Thyroid gland (tissue), 4 donors: Measurements from ENCODE around the gene DLG1. TPM values are rescaled to one million over a fixed set of nuclear protein-coding genes. Genes with fewer than 3 reads are reported as not detected.
"Not testable (repeated sequence)": the region's sequence is repeated elsewhere in the genome, so short reads cannot be mapped to it uniquely, and the experiment has no call there.

Experiments used
- DNase-seq, 2 donors: peaks; one replicate each; pipeline ENCODE4 v3.0.0-alpha.2; 2019
- H3K27ac ChIP-seq, 3 donors: fragments of 200-600 bp; sonication (generic); 1 replicate in 2 of 3; 2 replicates in 1 of 3; pipeline ENCODE4 v1.5.1; 2016 to 2019; ENCODE audit warnings: mild to moderate bottlenecking in 1 of 3, moderate library complexity in 1 of 3
- H3K27me3 ChIP-seq: fragments of 200-600 bp; sonication (generic); one replicate; pipeline ENCODE4 v1.5.1; 2019
- H3K36me3 ChIP-seq, 2 donors: fragments of 200-600 bp; sonication (generic); one replicate each; pipeline ENCODE4 v1.5.1; 2016 to 2019
- H3K4me1 ChIP-seq, 2 donors: fragments of 200-600 bp; sonication (generic); one replicate each; pipeline ENCODE4 v1.5.1; 2017 to 2019
- H3K4me3 ChIP-seq, 3 donors: fragments of 200-600 bp; sonication (generic); replicated peaks in 1 of 3; 1 replicate in 2 of 3; 2 replicates in 1 of 3; pipeline ENCODE4 v1.5.1; 2016; ENCODE audit warnings: mild to moderate bottlenecking in 1 of 3
- H3K9me3 ChIP-seq: fragments of 200-600 bp; sonication (generic); one replicate; pipeline ENCODE4 v1.5.1; 2017
- POLR2A ChIP-seq, 2 donors: fragments of 450-650 bp; IDR thresholded peaks; one replicate each; pipeline ENCODE4 v1.6.1; 2017; ENCODE audit warnings: antibody characterized with exemption in 2 of 2, mild to moderate bottlenecking in 2 of 2, moderate library complexity in 1 of 2
- WGBS, 2 donors: methylation state at CpG; one replicate each; pipeline ENCODE4 v1.1.5; 2017; 5-methylcytosine and 5-hydroxymethylcytosine counted together
- intact Hi-C: fragments of 100-400 bp; cut with DNase I; formaldehyde crosslinking; loops from one replicate; pipeline ENCODE4 v1.15.1; 2023
- total RNA-seq, 4 donors: library from RNA; depleted of rRNA; stranded (reverse); fragments of >200 nt; gene quantifications; one replicate each; pipeline ENCODE4 v1.2.3, GENCODE V29; 2016
- TF ChIP-seq, protein P1 (sequence below), 6 experiments: fragments of 200-600 bp in 3 of 6; fragments of 450-650 bp in 3 of 6; sonication (generic) in 3 of 6; IDR thresholded peaks; one replicate each; pipeline ENCODE4 v1.5.1; 2016 to 2019; ENCODE audit warnings: antibody characterized with exemption in 6 of 6, mild to moderate bottlenecking in 2 of 6, inconsistent platforms in 1 of 6, moderate library complexity in 1 of 6

Gene DLG1
- total RNA-seq, 4 donors from 2014 or later: 111 to 233 (median 174) TPM

DNA sequence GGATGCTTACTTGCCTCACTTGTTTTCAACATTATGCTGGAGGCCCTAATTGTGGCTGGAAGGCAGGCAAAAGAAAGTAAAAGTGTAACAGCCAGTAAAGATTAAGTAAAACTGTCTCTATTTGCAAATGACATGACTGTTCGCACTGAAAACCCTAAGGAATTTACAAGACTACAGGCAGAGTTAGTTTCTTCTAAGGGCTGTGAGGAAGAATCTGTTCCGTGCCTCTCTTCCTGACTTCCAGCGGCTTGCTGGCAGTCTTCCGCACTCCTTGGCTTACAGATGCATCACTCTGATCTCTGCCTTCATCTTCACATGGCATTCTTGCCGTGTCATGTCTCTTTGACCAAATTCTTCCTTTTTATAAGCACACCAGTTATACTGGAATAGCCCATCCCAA is 86.1 kb downstream of the DLG1 start:
- TF ChIP-seq POLR2A (IDR thresholded peaks at IDR 0.05): no peak
- TF ChIP-seq, protein P1, sequence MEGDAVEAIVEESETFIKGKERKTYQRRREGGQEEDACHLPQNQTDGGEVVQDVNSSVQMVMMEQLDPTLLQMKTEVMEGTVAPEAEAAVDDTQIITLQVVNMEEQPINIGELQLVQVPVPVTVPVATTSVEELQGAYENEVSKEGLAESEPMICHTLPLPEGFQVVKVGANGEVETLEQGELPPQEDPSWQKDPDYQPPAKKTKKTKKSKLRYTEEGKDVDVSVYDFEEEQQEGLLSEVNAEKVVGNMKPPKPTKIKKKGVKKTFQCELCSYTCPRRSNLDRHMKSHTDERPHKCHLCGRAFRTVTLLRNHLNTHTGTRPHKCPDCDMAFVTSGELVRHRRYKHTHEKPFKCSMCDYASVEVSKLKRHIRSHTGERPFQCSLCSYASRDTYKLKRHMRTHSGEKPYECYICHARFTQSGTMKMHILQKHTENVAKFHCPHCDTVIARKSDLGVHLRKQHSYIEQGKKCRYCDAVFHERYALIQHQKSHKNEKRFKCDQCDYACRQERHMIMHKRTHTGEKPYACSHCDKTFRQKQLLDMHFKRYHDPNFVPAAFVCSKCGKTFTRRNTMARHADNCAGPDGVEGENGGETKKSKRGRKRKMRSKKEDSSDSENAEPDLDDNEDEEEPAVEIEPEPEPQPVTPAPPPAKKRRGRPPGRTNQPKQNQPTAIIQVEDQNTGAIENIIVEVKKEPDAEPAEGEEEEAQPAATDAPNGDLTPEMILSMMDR (IDR thresholded peaks at IDR 0.05): no peak
- H3K4me3 ChIP-seq: no peak overlapping the region
- WGBS, 2 donors: 63 to 95% methylated on average over 5 of the region's 5 CpGs

DNA sequence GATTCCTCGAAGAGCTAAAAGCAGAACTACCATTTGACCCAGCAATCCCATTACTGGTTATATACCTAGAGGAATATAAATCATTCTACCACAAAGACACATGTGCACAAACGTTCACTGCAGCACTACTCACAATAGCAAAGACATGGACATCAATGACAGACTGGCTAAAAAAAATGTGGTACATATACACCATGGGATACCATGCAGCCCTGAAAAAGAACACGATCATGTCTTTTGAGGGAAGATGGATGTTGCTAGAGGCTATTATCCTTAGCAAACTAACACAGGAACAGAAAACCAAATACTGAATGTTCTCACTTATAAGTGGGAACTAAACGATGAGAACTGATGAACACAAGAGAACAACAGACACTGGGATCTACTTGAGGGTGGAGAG is 86.7 kb downstream of the DLG1 start:
- WGBS, 2 donors: 96 to 97% methylated on average over 4 of the region's 4 CpGs
- DNase-seq, H3K27ac ChIP-seq, H3K36me3 ChIP-seq, intact Hi-C loops, H3K27me3 ChIP-seq, H3K9me3 ChIP-seq, H3K4me3 ChIP-seq: not testable (repeated sequence)
- H3K4me1 ChIP-seq: peaks cover 11% of the 10 kb centered on the region in 2 donors

More for the DNA sequence above, 86.1 kb downstream of the DLG1 start:
- Histone ChIP-seq H3K27me3 (no peaks in the 10 kb centered on the region), H3K9me3 (no peaks in the 10 kb centered on the region), H3K36me3 (no peaks in the 10 kb centered on the region), H3K4me1 (peaks cover 11% of the 10 kb centered on the region in 2 donors), H3K27ac (no peak overlapping the region)
- DNase-seq: no peak
- intact Hi-C loops: no loop called here

DNA sequence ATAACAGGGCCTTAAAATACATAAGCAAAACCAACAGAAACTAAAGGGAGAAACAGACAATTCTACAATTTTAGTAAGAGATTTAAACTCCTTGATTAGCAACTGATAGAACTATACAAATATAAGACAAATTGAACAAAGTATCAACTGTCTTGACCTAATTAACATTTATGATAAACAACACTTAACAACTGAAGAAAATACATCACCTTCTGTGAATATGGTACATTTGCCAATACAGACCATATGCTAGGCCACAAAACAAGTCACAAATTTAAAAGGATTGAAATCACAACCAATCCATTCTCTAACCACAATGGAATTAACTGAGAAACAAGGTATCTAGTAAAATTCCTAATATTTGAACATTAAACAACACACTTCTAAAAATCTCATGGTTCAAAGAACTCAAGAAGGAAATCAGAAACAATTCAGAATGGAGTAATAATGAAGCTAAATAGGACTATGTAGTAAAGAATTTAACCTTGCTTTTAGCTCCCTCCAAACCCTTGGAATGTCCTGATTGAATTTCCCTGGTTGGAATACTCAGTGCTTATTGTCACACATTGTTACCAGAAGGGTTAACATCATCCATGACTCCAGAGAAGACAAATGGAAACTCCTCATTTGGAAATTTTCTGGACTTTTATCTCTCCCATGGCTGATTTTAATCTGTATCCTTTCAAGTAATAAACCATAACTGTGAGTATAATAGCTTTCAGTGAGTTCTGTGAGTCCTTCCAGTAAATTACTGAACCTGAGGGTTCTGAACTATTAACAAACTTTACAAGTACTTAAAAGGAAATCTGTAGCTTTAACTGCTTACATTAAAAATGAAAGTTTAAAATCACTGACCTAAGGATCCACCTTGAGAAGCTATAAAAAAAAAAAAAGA is 88.8 kb downstream of the DLG1 start:
- Histone ChIP-seq H3K4me1 (peaks cover 11 to 17% of the 10 kb centered on the region in 2 donors), H3K27ac (no peak overlapping the region)
- no peak for TF ChIP-seq POLR2A (IDR thresholded peaks at IDR 0.05)
- TF ChIP-seq, protein P1 (IDR thresholded peaks at IDR 0.05): no peak

DNA sequence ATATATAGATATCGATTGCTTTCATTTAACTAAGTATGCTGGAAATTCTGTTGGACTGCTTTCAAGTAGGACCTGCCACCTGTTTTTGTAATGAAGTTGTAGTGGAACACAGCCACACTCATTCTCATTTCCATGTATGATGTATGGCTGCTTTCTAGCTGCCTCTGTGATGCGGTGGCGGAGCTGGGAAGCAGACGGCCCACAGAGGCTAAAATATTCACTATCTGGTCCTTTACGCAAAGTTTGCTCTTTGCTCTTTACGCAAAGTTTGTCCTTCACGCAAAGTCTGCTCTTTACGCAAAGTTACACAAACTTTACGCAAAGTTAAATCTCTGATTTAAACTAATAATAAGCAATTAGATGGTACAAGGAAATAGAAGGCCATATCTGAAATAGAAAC is 91.5 kb downstream of the DLG1 start:
- TF ChIP-seq, protein P1 (IDR thresholded peaks at IDR 0.05): no peak
- TF ChIP-seq POLR2A (IDR thresholded peaks at IDR 0.05): no peak
- H3K27me3 ChIP-seq: no peaks in the 10 kb centered on the region
- DNase-seq: no peak
- peaks cover 11 to 29% of the 10 kb centered on the region in 2 donors for H3K4me1 ChIP-seq
- no peaks in the 10 kb centered on the region for H3K9me3 ChIP-seq
- H3K4me3 ChIP-seq: no peak overlapping the region
- intact Hi-C loops: no loop called here
- 97 to 98% methylated on average over 9 of the region's 9 CpGs for WGBS, 2 donors
- H3K27ac ChIP-seq: no peak overlapping the region
- H3K36me3 ChIP-seq: no peaks in the 10 kb centered on the region

More for the DNA sequence above, 88.8 kb downstream of the DLG1 start:
- Histone ChIP-seq H3K9me3 (no peaks in the 10 kb centered on the region), H3K4me3 (no peak overlapping the region), H3K27me3 (no peaks in the 10 kb centered on the region), H3K36me3 (no peaks in the 10 kb centered on the region)
- intact Hi-C loops: no loop called here
- DNase-seq: no peak

DNA sequence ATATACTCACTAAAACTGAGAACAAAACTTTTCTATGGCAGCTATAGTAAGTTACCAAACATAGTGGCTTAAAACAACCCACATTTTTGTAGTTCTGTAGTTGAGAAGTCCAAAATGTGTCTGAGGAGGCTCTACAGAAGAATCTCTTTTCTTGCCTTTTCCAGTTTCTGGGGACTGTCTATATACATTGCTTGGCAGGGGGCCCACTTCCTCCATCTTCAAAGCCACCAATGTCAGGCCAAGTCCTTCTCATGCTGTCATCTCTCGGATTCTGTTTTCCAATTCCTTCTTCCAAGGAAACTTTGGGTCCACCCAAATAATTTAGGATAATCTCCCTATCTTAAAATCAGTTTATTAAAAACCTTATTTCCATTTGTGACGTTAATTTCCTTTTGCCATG is 92.7 kb downstream of the DLG1 start:
- no peak overlapping the region for H3K4me3 ChIP-seq
- H3K27me3 ChIP-seq: no peaks in the 10 kb centered on the region
- TF ChIP-seq POLR2A (IDR thresholded peaks at IDR 0.05): no peak
- TF ChIP-seq, protein P1 (IDR thresholded peaks at IDR 0.05): no peak
- DNase-seq: no peak
- H3K4me1 ChIP-seq: peaks cover 11 to 29% of the 10 kb centered on the region in 2 donors
- intact Hi-C loops: no loop called here
- 93 to 98% methylated on average over 2 of the region's 2 CpGs for WGBS, 2 donors
- no peak overlapping the region for H3K27ac ChIP-seq
- no peaks in the 10 kb centered on the region for H3K36me3 ChIP-seq
- no peaks in the 10 kb centered on the region for H3K9me3 ChIP-seq
